D721Med (cell line): ENCODE data around the gene PRICKLE4.

Experiments used
- DNase-seq: peaks from one replicate; pipeline ENCODE4 v3.0.0; 2011; ENCODE audit warnings: low spot score; ENCODE audit not compliant: insufficient read length
- FAIRE-seq: peaks from 2 replicates; lab custom pipeline; 2011; peaks lifted over from hg19 to GRCh38; lab: Jason Lieb, UNC
- CTCF ChIP-seq: IDR thresholded peaks from 2 replicates; pipeline ENCODE4 v1.5.1; 2012; ENCODE audit warnings: mild to moderate bottlenecking, control low read depth; ENCODE audit not compliant: insufficient read depth; ENCODE audit errors: missing control alignments

Gene PRICKLE4

GRCh38 chr6:41768545-41769308 is 11.9 kb upstream of the PRICKLE4 start:
- TF ChIP-seq CTCF: no peak
- FAIRE-seq (no peak), DNase-seq (no peak)

- DNase-seq (no peak), FAIRE-seq (no peak)
- no peak for TF ChIP-seq CTCF
Observed at GRCh38 chr6:41769376-41769775, 11.2 kb upstream of the PRICKLE4 start.

- FAIRE-seq (no peak), DNase-seq (no peak)
- no peak for TF ChIP-seq CTCF
Observed at GRCh38 chr6:41770381-41771057, 10.1 kb upstream of the PRICKLE4 start.

- FAIRE-seq (no peak), DNase-seq (no peak)
- TF ChIP-seq CTCF: no peak
Observed at GRCh38 chr6:41771058-41771983, 9.3 kb upstream of the PRICKLE4 start.

GRCh38 chr6:41774841-41775240 is 5.7 kb upstream of the PRICKLE4 start:
- no peak for DNase-seq
- no peak for FAIRE-seq
- TF ChIP-seq CTCF: no peak

- no peak for TF ChIP-seq CTCF
- DNase-seq: no peak
- FAIRE-seq: no peak
Observed at GRCh38 chr6:41775293-41775882, 5.2 kb upstream of the PRICKLE4 start.
